ENCODE measurements around the gene TRPC4. TPM values are rescaled to one million over a fixed set of nuclear protein-coding genes. Genes with fewer than 3 reads are reported as not detected.

The TRPC4 gene
- total RNA-seq, 2 experiments from 2014 or later: not detected

DNA sequence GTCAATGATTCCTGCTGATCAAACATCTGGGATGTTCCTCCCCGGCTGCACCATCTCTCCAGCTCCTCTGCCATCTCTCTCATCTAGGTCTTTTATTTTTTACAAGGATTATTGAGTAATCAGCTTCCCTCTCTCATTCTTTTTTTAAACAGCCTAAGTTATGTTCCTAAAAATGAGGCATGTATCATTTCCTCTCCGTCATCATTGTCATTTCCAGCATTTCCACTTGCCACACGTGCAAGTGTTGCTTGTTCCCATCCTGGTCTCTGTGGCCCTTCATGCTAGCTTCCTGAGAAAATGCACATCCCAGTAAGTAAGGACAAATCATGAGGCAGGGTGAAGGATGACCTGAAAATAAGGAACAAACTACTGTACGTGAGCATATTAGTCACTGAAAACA lies 168.3 kb downstream of the TRPC4 start:
- H3K27me3 Mint-ChIP-seq (ENCODE audit: low read depth): no peaks in the 10 kb centered on the region
- no peak overlapping the region for H3K27ac Mint-ChIP-seq

DNA sequence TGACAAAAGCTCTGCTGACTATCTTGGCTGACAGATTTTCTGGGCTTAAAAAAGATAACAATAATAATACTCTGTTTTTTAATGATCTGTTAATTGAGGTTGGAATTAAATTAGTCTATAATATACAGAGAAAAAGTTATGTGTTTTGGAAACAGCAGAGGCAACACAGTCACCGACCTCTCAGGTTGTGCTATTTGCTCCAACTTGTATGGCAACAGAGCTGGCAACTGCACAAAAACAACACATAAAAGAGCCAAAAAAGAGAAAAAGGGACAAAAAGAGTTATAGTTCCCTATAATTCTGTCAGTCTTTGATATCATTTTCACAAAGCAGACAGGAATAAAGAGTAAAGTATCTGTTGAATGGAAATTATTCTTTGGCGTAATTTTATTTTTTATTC lies 168.7 kb downstream of the TRPC4 start:
- Mint-ChIP-seq H3K9me3 (no peaks in the 10 kb centered on the region), H3K27me3 (ENCODE audit: low read depth) (no peaks in the 10 kb centered on the region), H3K4me3 (no peak overlapping the region), H3K36me3 (ENCODE audit: low read depth) (no peaks in the 10 kb centered on the region), H3K27ac (no peak overlapping the region), H3K4me1 (ENCODE audit: low read depth) (no peaks in the 10 kb centered on the region)
- CTCF ChIA-PET: no interaction called here
- DNase-seq: no peak
- intact Hi-C loops (cut with micrococcal nuclease): no loop called here

More for the DNA sequence above, 168.3 kb downstream of the TRPC4 start:
- no peak for DNase-seq
- H3K4me1 Mint-ChIP-seq (ENCODE audit: low read depth): no peaks in the 10 kb centered on the region
- H3K36me3 Mint-ChIP-seq (ENCODE audit: low read depth): no peaks in the 10 kb centered on the region
- H3K4me3 Mint-ChIP-seq: no peak overlapping the region
- H3K9me3 Mint-ChIP-seq: no peaks in the 10 kb centered on the region
- CTCF ChIA-PET: no interaction called here
- intact Hi-C loops (cut with micrococcal nuclease): no loop called here

DNA sequence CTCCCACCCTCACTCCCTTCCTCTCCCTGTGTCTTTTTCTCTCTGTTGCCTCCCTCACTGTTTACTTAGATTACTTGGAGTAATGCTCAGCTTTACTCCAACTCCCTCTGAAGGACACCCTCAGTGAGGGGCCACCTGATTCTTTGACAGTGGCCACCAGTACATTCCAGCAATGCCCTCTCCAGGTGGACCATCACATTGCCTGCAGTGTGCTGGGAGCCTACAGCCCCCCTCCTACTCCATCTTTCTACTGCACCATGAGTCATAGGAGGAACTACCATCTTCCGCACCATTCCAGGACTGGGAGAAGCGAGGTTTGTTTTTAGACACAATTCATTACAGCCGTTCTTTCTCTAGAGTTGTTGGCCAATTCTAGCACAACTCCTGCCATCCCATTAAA lies 174.4 kb downstream of the TRPC4 start:
- H3K4me1 Mint-ChIP-seq (ENCODE audit: low read depth): no peaks in the 10 kb centered on the region
- no peak for DNase-seq
- H3K36me3 Mint-ChIP-seq (ENCODE audit: low read depth): no peaks in the 10 kb centered on the region
- H3K27me3 Mint-ChIP-seq (ENCODE audit: low read depth): no peaks in the 10 kb centered on the region
- H3K27ac Mint-ChIP-seq: no peak overlapping the region
- no peak overlapping the region for H3K4me3 Mint-ChIP-seq
- CTCF ChIA-PET: no interaction called here
- H3K9me3 Mint-ChIP-seq: no peaks in the 10 kb centered on the region
- intact Hi-C loops (cut with micrococcal nuclease): no loop called here

DNA sequence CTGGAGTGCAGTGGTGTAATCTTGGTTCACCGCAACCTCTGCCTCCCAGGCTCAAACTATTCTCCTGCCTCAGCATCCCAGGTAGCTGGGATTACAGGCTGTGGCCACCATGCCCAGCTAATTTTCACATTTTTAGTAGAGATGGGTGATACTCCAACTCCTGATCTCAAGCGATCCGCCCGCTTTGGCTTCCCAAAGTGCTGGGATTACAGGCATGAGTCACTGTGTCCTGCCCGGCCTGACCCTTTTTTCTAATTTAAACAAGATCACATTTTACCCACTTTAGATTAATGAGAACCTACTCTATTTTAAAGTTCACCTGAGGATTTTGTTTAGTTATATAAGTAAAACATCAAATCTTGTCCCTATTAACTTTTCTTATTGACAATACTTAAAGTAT lies 179.2 kb downstream of the TRPC4 start:
- Mint-ChIP-seq H3K27ac (no peak overlapping the region), H3K4me3 (no peak overlapping the region), H3K4me1 (ENCODE audit: low read depth) (no peaks in the 10 kb centered on the region), H3K9me3 (no peaks in the 10 kb centered on the region), H3K27me3 (ENCODE audit: low read depth) (no peaks in the 10 kb centered on the region), H3K36me3 (ENCODE audit: low read depth) (no peaks in the 10 kb centered on the region)
- intact Hi-C loops (cut with micrococcal nuclease): no loop called here
- DNase-seq: no peak
- CTCF ChIA-PET: no interaction called here

DNA sequence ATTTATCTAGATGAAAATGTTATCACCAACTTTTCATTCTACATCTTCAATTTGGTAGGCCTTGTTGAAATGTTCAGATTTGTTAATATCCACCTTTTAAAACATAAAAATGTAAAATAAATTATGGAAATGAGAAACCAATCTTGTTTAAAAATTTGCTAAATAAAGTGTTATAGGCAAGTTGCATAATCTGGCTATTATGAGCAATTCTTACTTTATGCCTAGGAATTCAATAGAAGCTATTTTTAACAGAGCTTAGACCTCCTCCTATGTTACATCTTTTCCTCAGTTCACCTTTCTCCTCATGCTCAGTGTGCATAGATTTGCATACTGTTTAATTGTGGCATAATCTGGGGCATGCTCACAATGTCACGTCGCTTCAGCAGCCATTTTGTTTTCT lies 183.1 kb downstream of the TRPC4 start:
- CTCF ChIA-PET: no interaction called here
- intact Hi-C loops (cut with micrococcal nuclease): no loop called here
- Mint-ChIP-seq H3K9me3 (no peaks in the 10 kb centered on the region), H3K4me1 (ENCODE audit: low read depth) (no peaks in the 10 kb centered on the region), H3K27ac (no peak overlapping the region), H3K4me3 (no peak overlapping the region), H3K36me3 (ENCODE audit: low read depth) (no peaks in the 10 kb centered on the region), H3K27me3 (ENCODE audit: low read depth) (no peaks in the 10 kb centered on the region)
- no peak for DNase-seq

DNA sequence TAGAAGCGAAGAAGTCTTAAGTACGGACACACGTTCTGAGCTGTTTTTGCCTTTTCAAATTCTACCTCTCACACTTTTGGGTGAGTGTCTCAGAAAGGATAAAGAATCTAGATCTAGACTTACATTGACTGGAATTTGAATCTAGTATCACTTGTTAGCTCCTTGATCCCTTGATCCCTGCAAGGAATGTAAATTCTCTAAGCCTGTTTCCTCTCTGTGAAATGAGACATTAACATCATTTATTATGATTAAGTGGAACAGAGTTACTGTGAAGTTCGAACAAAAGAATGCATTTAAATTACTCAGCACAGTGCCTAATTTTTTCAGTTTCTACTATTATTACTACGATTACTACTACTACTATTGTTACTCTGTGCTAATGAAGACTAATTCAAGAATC lies 184.4 kb downstream of the TRPC4 start:
- H3K4me3 Mint-ChIP-seq: no peak overlapping the region
- CTCF ChIA-PET: no interaction called here
- no peak for DNase-seq
- no peaks in the 10 kb centered on the region for H3K4me1 Mint-ChIP-seq (ENCODE audit: low read depth)
- H3K9me3 Mint-ChIP-seq: no peaks in the 10 kb centered on the region
- no peaks in the 10 kb centered on the region for H3K27me3 Mint-ChIP-seq (ENCODE audit: low read depth)
- no peaks in the 10 kb centered on the region for H3K36me3 Mint-ChIP-seq (ENCODE audit: low read depth)
- no peak overlapping the region for H3K27ac Mint-ChIP-seq
- intact Hi-C loops (cut with micrococcal nuclease): no loop called here

DNA sequence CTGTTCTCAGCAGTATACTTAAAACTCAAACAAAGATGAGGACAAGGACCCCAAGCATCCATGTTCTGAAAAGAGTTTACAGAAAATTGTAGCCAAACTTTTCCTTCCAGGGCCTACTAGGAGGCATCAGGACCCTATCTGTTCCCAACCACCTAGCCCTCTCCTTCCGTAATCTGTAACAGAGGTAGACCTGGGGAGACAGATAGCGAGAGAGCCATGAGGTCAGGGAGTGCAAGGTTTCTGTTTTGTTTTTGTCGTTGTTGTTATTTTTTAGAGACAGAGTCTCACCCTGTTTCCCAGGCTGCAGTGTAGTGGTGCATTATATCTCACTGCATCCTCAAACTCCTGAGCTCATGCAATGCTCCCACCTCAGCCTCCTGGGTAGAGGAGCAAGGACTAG lies 187.1 kb downstream of the TRPC4 start:
- H3K9me3 Mint-ChIP-seq: no peaks in the 10 kb centered on the region
- CTCF ChIA-PET: interaction anchor here (1.1 kb wide), 1 partner anchor 23 kb away, joined by 4 read pairs; no protein-coding TSS in a partner anchor
- intact Hi-C loops (cut with micrococcal nuclease): no loop called here
- H3K27me3 Mint-ChIP-seq (ENCODE audit: low read depth): no peaks in the 10 kb centered on the region
- no peaks in the 10 kb centered on the region for H3K36me3 Mint-ChIP-seq (ENCODE audit: low read depth)
- no peak for DNase-seq
- no peak overlapping the region for H3K27ac Mint-ChIP-seq
- H3K4me1 Mint-ChIP-seq (ENCODE audit: low read depth): no peaks in the 10 kb centered on the region
- H3K4me3 Mint-ChIP-seq: no peak overlapping the region

DNA sequence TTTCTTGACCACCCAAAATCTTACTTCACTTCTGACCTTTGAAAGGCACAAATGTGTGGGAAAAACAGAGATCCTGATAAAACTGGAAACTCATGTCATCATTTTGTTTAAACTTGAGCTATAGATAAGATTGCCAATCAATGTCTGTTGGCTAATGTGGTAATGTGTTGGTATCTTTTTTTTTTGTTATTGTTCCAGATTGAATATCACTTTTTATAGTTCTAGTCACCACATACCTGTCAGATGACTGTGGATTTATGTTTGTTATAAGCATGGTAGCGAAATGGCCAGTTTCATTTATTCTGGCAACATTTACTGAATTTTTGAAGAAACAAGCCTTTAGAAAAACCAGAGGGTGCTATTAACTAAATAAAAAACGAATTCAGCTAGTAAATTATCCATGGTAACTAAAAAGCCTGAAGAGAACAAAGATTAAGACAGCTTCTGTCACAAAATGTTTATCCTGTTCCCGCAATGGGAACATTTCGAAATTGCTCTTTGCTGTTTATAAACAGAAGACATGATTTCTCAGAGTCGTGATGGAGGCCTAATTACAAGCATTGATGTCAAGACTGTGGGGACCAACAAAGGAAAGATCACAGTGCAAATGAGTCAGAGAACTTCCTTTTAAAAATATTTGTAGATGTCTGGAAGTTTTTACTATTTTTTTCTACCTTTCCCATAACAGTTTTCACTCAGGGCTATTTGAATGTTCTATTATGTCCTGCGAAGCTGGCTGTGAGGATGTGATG lies 188.1 kb downstream of the TRPC4 start:
- Mint-ChIP-seq H3K4me1 (ENCODE audit: low read depth) (no peaks in the 10 kb centered on the region), H3K27me3 (ENCODE audit: low read depth) (no peaks in the 10 kb centered on the region), H3K4me3 (no peak overlapping the region), H3K27ac (no peak overlapping the region), H3K9me3 (no peaks in the 10 kb centered on the region), H3K36me3 (ENCODE audit: low read depth) (no peaks in the 10 kb centered on the region)
- DNase-seq: no peak
- CTCF ChIA-PET: interaction anchor here (0.7 kb wide), 1 partner anchor 821 kb away, joined by 3 read pairs; no protein-coding TSS in a partner anchor
- intact Hi-C loops (cut with micrococcal nuclease): no loop called here

DNA sequence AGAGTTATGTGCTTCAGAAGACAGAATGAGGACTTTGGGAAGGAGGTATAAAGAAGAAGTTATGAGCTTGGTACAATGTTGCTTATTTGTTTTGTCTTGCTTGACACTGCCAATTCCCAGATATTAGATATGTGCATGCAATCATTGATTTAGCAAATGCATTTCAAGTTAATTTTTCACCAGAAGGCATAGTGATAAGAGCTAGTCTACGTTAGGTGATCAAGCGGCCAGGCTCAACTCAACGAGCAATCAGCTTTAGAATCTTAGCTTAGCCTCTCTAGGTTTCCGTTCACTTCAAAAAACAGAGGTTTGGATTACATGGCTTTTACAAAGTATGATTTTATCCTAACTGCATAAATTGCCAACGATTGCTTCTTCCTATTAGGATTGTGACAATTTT lies 189.4 kb downstream of the TRPC4 start:
- intact Hi-C loops (cut with micrococcal nuclease): no loop called here

DNA sequence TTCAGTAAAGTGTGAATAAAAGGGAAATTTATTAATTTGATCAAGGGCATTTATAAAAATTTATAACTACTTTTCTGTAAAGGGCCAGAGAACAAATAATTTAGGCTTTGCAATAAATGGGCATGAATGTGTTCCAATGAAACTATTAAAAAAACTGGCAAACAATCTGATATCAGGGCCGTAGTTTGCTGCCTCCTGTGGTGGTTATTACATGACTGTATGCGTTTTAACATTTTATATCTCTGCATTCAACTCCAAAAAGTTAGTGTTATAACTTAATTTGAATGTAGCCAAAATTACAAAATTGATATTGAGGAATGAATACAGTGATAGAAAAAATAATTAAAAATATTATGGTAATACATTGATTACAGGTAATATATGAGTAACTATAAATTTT lies 190.5 kb downstream of the TRPC4 start:
- Mint-ChIP-seq H3K36me3 (ENCODE audit: low read depth) (no peaks in the 10 kb centered on the region), H3K27ac (no peak overlapping the region), H3K9me3 (no peaks in the 10 kb centered on the region), H3K4me1 (ENCODE audit: low read depth) (no peaks in the 10 kb centered on the region), H3K4me3 (no peak overlapping the region), H3K27me3 (ENCODE audit: low read depth) (no peaks in the 10 kb centered on the region)
- no peak for DNase-seq
- CTCF ChIA-PET: no interaction called here
- intact Hi-C loops (cut with micrococcal nuclease): no loop called here

More for the DNA sequence above, 189.4 kb downstream of the TRPC4 start:
- Mint-ChIP-seq H3K36me3 (ENCODE audit: low read depth) (no peaks in the 10 kb centered on the region), H3K27ac (no peak overlapping the region), H3K27me3 (ENCODE audit: low read depth) (no peaks in the 10 kb centered on the region), H3K9me3 (no peaks in the 10 kb centered on the region), H3K4me3 (no peak overlapping the region), H3K4me1 (ENCODE audit: low read depth) (no peaks in the 10 kb centered on the region)
- CTCF ChIA-PET: no interaction called here
- DNase-seq: no peak

DNA sequence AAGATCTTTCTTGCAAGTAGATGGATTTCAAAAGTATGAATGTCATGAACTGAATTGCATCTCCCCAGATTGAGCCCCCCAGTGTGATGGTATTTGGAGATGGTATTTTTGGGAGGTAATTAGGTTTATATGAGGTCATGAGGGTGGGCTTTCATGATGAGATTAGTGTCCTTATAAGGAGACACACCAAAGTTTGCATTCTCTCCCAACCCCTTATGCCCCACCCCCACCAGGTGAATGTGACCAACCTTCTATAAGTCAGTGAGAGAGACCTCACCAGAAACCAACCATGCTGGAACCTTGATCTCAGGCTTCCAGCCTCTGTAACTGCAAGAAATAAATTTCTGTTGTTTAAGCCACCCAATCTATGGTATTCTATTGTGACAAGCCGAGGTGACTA lies 199.7 kb downstream of the TRPC4 start:
- H3K27ac Mint-ChIP-seq: no peak overlapping the region
- H3K36me3 Mint-ChIP-seq (ENCODE audit: low read depth): no peaks in the 10 kb centered on the region
- H3K4me3 Mint-ChIP-seq: no peak overlapping the region
- H3K27me3 Mint-ChIP-seq (ENCODE audit: low read depth): no peaks in the 10 kb centered on the region
- no peaks in the 10 kb centered on the region for H3K9me3 Mint-ChIP-seq
- DNase-seq: no peak
- CTCF ChIA-PET: no interaction called here
- H3K4me1 Mint-ChIP-seq (ENCODE audit: low read depth): no peaks in the 10 kb centered on the region
- intact Hi-C loops (cut with micrococcal nuclease): no loop called here

DNA sequence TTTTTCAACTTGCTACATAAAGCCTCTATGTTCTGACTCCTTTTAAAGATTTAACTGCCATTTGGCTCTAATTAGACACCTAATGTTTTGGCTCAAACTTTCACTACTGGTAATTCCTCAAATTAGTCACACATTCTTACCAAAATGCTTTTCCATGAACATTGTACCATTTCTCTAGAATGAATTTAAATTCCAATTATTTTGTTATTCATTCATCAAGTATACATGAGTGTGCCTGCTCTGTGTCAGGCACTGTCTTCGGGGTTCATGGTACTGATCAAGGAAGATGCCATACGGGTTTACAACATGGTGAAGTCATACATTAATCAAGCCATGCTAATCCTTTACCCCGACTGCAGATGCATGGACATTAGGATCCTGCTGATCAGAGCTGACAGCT lies 201.9 kb downstream of the TRPC4 start:
- Mint-ChIP-seq H3K9me3 (no peaks in the 10 kb centered on the region), H3K4me1 (ENCODE audit: low read depth) (no peaks in the 10 kb centered on the region), H3K27ac (no peak overlapping the region), H3K4me3 (no peak overlapping the region), H3K27me3 (ENCODE audit: low read depth) (no peaks in the 10 kb centered on the region), H3K36me3 (ENCODE audit: low read depth) (no peaks in the 10 kb centered on the region)
- DNase-seq: no peak
- intact Hi-C loops (cut with micrococcal nuclease): no loop called here
- CTCF ChIA-PET: no interaction called here

DNA sequence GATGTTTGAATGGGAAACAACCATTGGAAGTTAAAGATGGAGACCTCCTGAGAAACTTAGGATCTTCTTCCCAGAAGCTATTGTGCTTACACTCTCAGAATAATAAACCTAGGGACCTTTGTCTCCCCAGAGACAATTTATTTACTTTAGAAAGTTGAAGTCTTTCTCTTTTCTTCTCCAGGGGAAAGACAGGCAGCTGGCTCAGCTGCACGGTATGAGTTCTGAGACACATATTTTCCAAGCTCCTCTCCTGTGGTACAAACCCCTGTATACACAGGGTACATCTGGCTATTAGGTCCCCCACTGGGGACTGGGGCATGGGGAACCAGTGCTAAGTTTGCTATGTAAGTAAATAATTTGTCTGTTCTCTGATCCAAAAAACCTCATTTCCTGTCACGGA lies 203.5 kb downstream of the TRPC4 start:
- no peaks in the 10 kb centered on the region for H3K36me3 Mint-ChIP-seq (ENCODE audit: low read depth)
- H3K4me1 Mint-ChIP-seq (ENCODE audit: low read depth): no peaks in the 10 kb centered on the region
- H3K27me3 Mint-ChIP-seq (ENCODE audit: low read depth): no peaks in the 10 kb centered on the region
- H3K9me3 Mint-ChIP-seq: no peaks in the 10 kb centered on the region
- CTCF ChIA-PET: no interaction called here
- no peak overlapping the region for H3K4me3 Mint-ChIP-seq
- DNase-seq: no peak
- intact Hi-C loops (cut with micrococcal nuclease): no loop called here
- H3K27ac Mint-ChIP-seq: no peak overlapping the region

All from activated naive CD4-positive, alpha-beta T cell treated with anti-CD3 and anti-CD28 coated beads for 36 hours (primary cell).